ENCODE data around the gene COL9A1.

The COL9A1 gene

GRCh38 chr6:70266142-70266541, 36.7 kb downstream of the COL9A1 start:
- Histone ChIP-seq H2AFZ (ENCODE audit: low read length, unreplicated experiment) (no peak overlapping the region), H3K4me1 (ENCODE audit: control insufficient read depth, insufficient read depth, low read length, unreplicated experiment) (no peaks in the 10 kb centered on the region), H3K27me3 (ENCODE audit: insufficient read depth, low read length) (peaks cover 78% of the 10 kb centered on the region)

GRCh38 chr6:70264306-70264705, 38.6 kb downstream of the COL9A1 start:
- Histone ChIP-seq H2AFZ (ENCODE audit: low read length, unreplicated experiment) (no peak overlapping the region), H3K4me1 (ENCODE audit: control insufficient read depth, insufficient read depth, low read length, unreplicated experiment) (no peaks in the 10 kb centered on the region), H3K36me3 (ENCODE audit: insufficient read depth, low read length) (no peaks in the 10 kb centered on the region), H3K4me3 (ENCODE audit: low read depth, low read length) (no peak overlapping the region), H3K27ac (ENCODE audit: low read depth, low read length) (no peak overlapping the region), H3K79me2 (ENCODE audit: control insufficient read depth, insufficient read depth, low read length, unreplicated experiment) (no peaks in the 10 kb centered on the region), H3K27me3 (ENCODE audit: insufficient read depth, low read length) (peaks cover 69% of the 10 kb centered on the region)

More at GRCh38 chr6:70266142-70266541, 36.7 kb downstream of the COL9A1 start:
- Histone ChIP-seq H3K27ac (ENCODE audit: low read depth, low read length) (no peak overlapping the region), H3K36me3 (ENCODE audit: insufficient read depth, low read length) (no peaks in the 10 kb centered on the region), H3K79me2 (ENCODE audit: control insufficient read depth, insufficient read depth, low read length, unreplicated experiment) (no peaks in the 10 kb centered on the region), H3K4me3 (ENCODE audit: low read depth, low read length) (no peak overlapping the region)

GRCh38 chr6:70258483-70258882, 44.4 kb downstream of the COL9A1 start:
- Histone ChIP-seq H3K79me2 (ENCODE audit: control insufficient read depth, insufficient read depth, low read length, unreplicated experiment) (no peaks in the 10 kb centered on the region), H3K4me1 (ENCODE audit: control insufficient read depth, insufficient read depth, low read length, unreplicated experiment) (no peaks in the 10 kb centered on the region), H3K36me3 (ENCODE audit: insufficient read depth, low read length) (no peaks in the 10 kb centered on the region), H2AFZ (ENCODE audit: low read length, unreplicated experiment) (no peak overlapping the region), H3K27me3 (ENCODE audit: insufficient read depth, low read length) (peaks cover 70% of the 10 kb centered on the region), H3K27ac (ENCODE audit: low read depth, low read length) (no peak overlapping the region), H3K4me3 (ENCODE audit: low read depth, low read length) (no peak overlapping the region)

GRCh38 chr6:70257768-70258273, 45.1 kb downstream of the COL9A1 start:
- Histone ChIP-seq H2AFZ (ENCODE audit: low read length, unreplicated experiment) (no peak overlapping the region), H3K4me1 (ENCODE audit: control insufficient read depth, insufficient read depth, low read length, unreplicated experiment) (no peaks in the 10 kb centered on the region), H3K4me3 (ENCODE audit: low read depth, low read length) (no peak overlapping the region), H3K27ac (ENCODE audit: low read depth, low read length) (no peak overlapping the region), H3K79me2 (ENCODE audit: control insufficient read depth, insufficient read depth, low read length, unreplicated experiment) (no peaks in the 10 kb centered on the region), H3K27me3 (ENCODE audit: insufficient read depth, low read length) (peaks cover 70% of the 10 kb centered on the region), H3K36me3 (ENCODE audit: insufficient read depth, low read length) (no peaks in the 10 kb centered on the region)

GRCh38 chr6:70254784-70255183, 48.1 kb downstream of the COL9A1 start:
- Histone ChIP-seq H3K4me3 (ENCODE audit: low read depth, low read length) (no peak overlapping the region), H3K79me2 (ENCODE audit: control insufficient read depth, insufficient read depth, low read length, unreplicated experiment) (no peaks in the 10 kb centered on the region), H2AFZ (ENCODE audit: low read length, unreplicated experiment) (no peak overlapping the region), H3K27me3 (ENCODE audit: insufficient read depth, low read length) (peaks cover 87% of the 10 kb centered on the region), H3K36me3 (ENCODE audit: insufficient read depth, low read length) (no peaks in the 10 kb centered on the region), H3K27ac (ENCODE audit: low read depth, low read length) (no peak overlapping the region), H3K4me1 (ENCODE audit: control insufficient read depth, insufficient read depth, low read length, unreplicated experiment) (no peaks in the 10 kb centered on the region)

GRCh38 chr6:70253923-70254322, 49.0 kb downstream of the COL9A1 start:
- Histone ChIP-seq H2AFZ (ENCODE audit: low read length, unreplicated experiment) (no peak overlapping the region), H3K4me1 (ENCODE audit: control insufficient read depth, insufficient read depth, low read length, unreplicated experiment) (no peaks in the 10 kb centered on the region), H3K79me2 (ENCODE audit: control insufficient read depth, insufficient read depth, low read length, unreplicated experiment) (no peaks in the 10 kb centered on the region), H3K36me3 (ENCODE audit: insufficient read depth, low read length) (no peaks in the 10 kb centered on the region), H3K4me3 (ENCODE audit: low read depth, low read length) (no peak overlapping the region), H3K27ac (ENCODE audit: low read depth, low read length) (no peak overlapping the region), H3K27me3 (ENCODE audit: insufficient read depth, low read length) (peaks cover 87% of the 10 kb centered on the region)

GRCh38 chr6:70252604-70253003, 50.3 kb downstream of the COL9A1 start:
- Histone ChIP-seq H3K27ac (ENCODE audit: low read depth, low read length) (no peak overlapping the region), H3K27me3 (ENCODE audit: insufficient read depth, low read length) (peaks cover 88% of the 10 kb centered on the region), H2AFZ (ENCODE audit: low read length, unreplicated experiment) (no peak overlapping the region), H3K79me2 (ENCODE audit: control insufficient read depth, insufficient read depth, low read length, unreplicated experiment) (no peaks in the 10 kb centered on the region), H3K4me1 (ENCODE audit: control insufficient read depth, insufficient read depth, low read length, unreplicated experiment) (no peaks in the 10 kb centered on the region), H3K36me3 (ENCODE audit: insufficient read depth, low read length) (no peaks in the 10 kb centered on the region), H3K4me3 (ENCODE audit: low read depth, low read length) (no peak overlapping the region)

- no peak overlapping the region for H3K27ac ChIP-seq (ENCODE audit: low read depth, low read length)
- H2AFZ ChIP-seq (ENCODE audit: low read length, unreplicated experiment) = no peak overlapping the region
- no peaks in the 10 kb centered on the region for H3K79me2 ChIP-seq (ENCODE audit: control insufficient read depth, insufficient read depth, low read length, unreplicated experiment)
Measured at GRCh38 chr6:70246118-70246517, 56.8 kb downstream of the COL9A1 start.

GRCh38 chr6:70241991-70242420, 60.9 kb downstream of the COL9A1 start:
- no peaks in the 10 kb centered on the region for H3K36me3 ChIP-seq (ENCODE audit: insufficient read depth, low read length)
- H3K79me2 ChIP-seq (ENCODE audit: control insufficient read depth, insufficient read depth, low read length, unreplicated experiment) = no peaks in the 10 kb centered on the region
- H3K4me3 ChIP-seq (ENCODE audit: low read depth, low read length) = no peak overlapping the region
- no peak overlapping the region for H2AFZ ChIP-seq (ENCODE audit: low read length, unreplicated experiment)
- no peak overlapping the region for H3K27ac ChIP-seq (ENCODE audit: low read depth, low read length)
- no peaks in the 10 kb centered on the region for H3K4me1 ChIP-seq (ENCODE audit: control insufficient read depth, insufficient read depth, low read length, unreplicated experiment)
- peaks cover 70% of the 10 kb centered on the region for H3K27me3 ChIP-seq (ENCODE audit: insufficient read depth, low read length)

More at GRCh38 chr6:70246118-70246517, 56.8 kb downstream of the COL9A1 start:
- no peak overlapping the region for H3K4me3 ChIP-seq (ENCODE audit: low read depth, low read length)
- no peaks in the 10 kb centered on the region for H3K36me3 ChIP-seq (ENCODE audit: insufficient read depth, low read length)
- peaks cover 72% of the 10 kb centered on the region for H3K27me3 ChIP-seq (ENCODE audit: insufficient read depth, low read length)
- H3K4me1 ChIP-seq (ENCODE audit: control insufficient read depth, insufficient read depth, low read length, unreplicated experiment) = no peaks in the 10 kb centered on the region

- Histone ChIP-seq H2AFZ (ENCODE audit: low read length, unreplicated experiment) (no peak overlapping the region), H3K27ac (ENCODE audit: low read depth, low read length) (no peak overlapping the region), H3K4me1 (ENCODE audit: control insufficient read depth, insufficient read depth, low read length, unreplicated experiment) (no peaks in the 10 kb centered on the region), H3K27me3 (ENCODE audit: insufficient read depth, low read length) (peaks cover 70% of the 10 kb centered on the region), H3K79me2 (ENCODE audit: control insufficient read depth, insufficient read depth, low read length, unreplicated experiment) (no peaks in the 10 kb centered on the region), H3K4me3 (ENCODE audit: low read depth, low read length) (no peak overlapping the region), H3K36me3 (ENCODE audit: insufficient read depth, low read length) (no peaks in the 10 kb centered on the region)
Measured at GRCh38 chr6:70241031-70241430, 61.9 kb downstream of the COL9A1 start.

- Histone ChIP-seq H2AFZ (ENCODE audit: low read length, unreplicated experiment) (no peak overlapping the region), H3K27ac (ENCODE audit: low read depth, low read length) (no peak overlapping the region), H3K79me2 (ENCODE audit: control insufficient read depth, insufficient read depth, low read length, unreplicated experiment) (no peaks in the 10 kb centered on the region), H3K36me3 (ENCODE audit: insufficient read depth, low read length) (no peaks in the 10 kb centered on the region), H3K27me3 (ENCODE audit: insufficient read depth, low read length) (peaks cover 71% of the 10 kb centered on the region), H3K4me1 (ENCODE audit: control insufficient read depth, insufficient read depth, low read length, unreplicated experiment) (no peaks in the 10 kb centered on the region), H3K4me3 (ENCODE audit: low read depth, low read length) (no peak overlapping the region)
Measured at GRCh38 chr6:70236343-70236742, 66.5 kb downstream of the COL9A1 start.
